GM19043 (cell line): Measurements from ENCODE around the gene RHBG.
A peak's percentile ranks its signal among the peaks of the same experiment; 100 is the strongest.
"Not testable (repeated sequence)": the region's sequence is repeated elsewhere in the genome, so short reads cannot be mapped to it uniquely, and the experiment has no call there.

Experiments used
- ATAC-seq: cut with Tn5 transposase; IDR thresholded peaks from one replicate; pipeline ENCODE4 v1.9.1; 2021; ENCODE audit warnings: low read depth; ENCODE audit not compliant: unreplicated experiment

The RHBG gene

GRCh38 chr1:156368889-156369684 lies at the start of gene RHBG:
TSS of gene RHBG (plus strand) at chr1:156369211. CDS start at chr1:156369250, 39 bp downstream.
- no peak for ATAC-seq

- no peak for ATAC-seq
These were observed 49.3 kb upstream of the RHBG start for GRCh38 chr1:156319664-156320063.

GRCh38 chr1:156320560-156320959 lies 48.5 kb upstream of the RHBG start:
- ATAC-seq = no peak

- not testable (repeated sequence) for ATAC-seq
These were observed 45.8 kb upstream of the RHBG start for GRCh38 chr1:156323179-156323578.

GRCh38 chr1:156336242-156336641 lies 32.8 kb upstream of the RHBG start:
- no peak for ATAC-seq

GRCh38 chr1:156337052-156337887 lies 31.7 kb upstream of the RHBG start:
- no peak for ATAC-seq

- no peak for ATAC-seq
These were observed 31.2 kb upstream of the RHBG start for GRCh38 chr1:156337888-156338179.

- peak; percentile 87 for ATAC-seq
These were observed 30.6 kb upstream of the RHBG start, which contains the start of the genes CCT3 and TSACC for GRCh38 chr1:156338180-156338976. TSS of gene CCT3 (minus strand) at chr1:156338292. CDS start at chr1:156338184, 108 bp downstream. TSS of gene TSACC (plus strand) at chr1:156338526. CDS start at chr1:156339758, 1,232 bp downstream.

- ATAC-seq = no peak
These were observed 26.6 kb upstream of the RHBG start for GRCh38 chr1:156342166-156342955.

- ATAC-seq = no peak
These were observed 24.6 kb upstream of the RHBG start for GRCh38 chr1:156344409-156344808.

- not testable (repeated sequence) for ATAC-seq
These were observed 23.0 kb upstream of the RHBG start for GRCh38 chr1:156346035-156346434.

GRCh38 chr1:156346636-156347035 lies 22.4 kb upstream of the RHBG start:
- no peak for ATAC-seq

- no peak for ATAC-seq
These were observed 21.7 kb upstream of the RHBG start for GRCh38 chr1:156347331-156347730.

- not testable (repeated sequence) for ATAC-seq
These were observed 16.5 kb upstream of the RHBG start for GRCh38 chr1:156352481-156352880.

- no peak for ATAC-seq
These were observed 12.6 kb upstream of the RHBG start for GRCh38 chr1:156356262-156356874.

GRCh38 chr1:156356875-156357534 lies 12.0 kb upstream of the RHBG start:
- no peak for ATAC-seq

GRCh38 chr1:156357977-156358376 lies 11.0 kb upstream of the RHBG start:
- ATAC-seq = no peak

GRCh38 chr1:156358641-156359040 lies 10.4 kb upstream of the RHBG start:
- no peak for ATAC-seq

- ATAC-seq = no peak
These were observed 9.8 kb upstream of the RHBG start for GRCh38 chr1:156359249-156359648.
